T-helper 2 cell treated with Interferon-gamma antibody and Interleukin-4, amounts not matched to agents 5 μg/mL and 100 μg/mL, for 36 hours (primary cell): ENCODE results near the gene HIPK2.

Experiments used
- DNase-seq: peaks from one replicate; pipeline ENCODE4 v3.0.0; 2021; ENCODE audit warnings: low spot score
- H3K27ac Mint-ChIP-seq: one replicate; pipeline ENCODE4 v1.8.0; 2021; ENCODE audit warnings: mild to moderate bottlenecking, mixed read lengths
- H3K27me3 Mint-ChIP-seq: one replicate; pipeline ENCODE4 v1.8.0; 2021; ENCODE audit warnings: low read depth, mixed read lengths
- H3K36me3 Mint-ChIP-seq: one replicate; pipeline ENCODE4 v1.8.0; 2021; ENCODE audit warnings: low read depth, mixed read lengths
- H3K4me1 Mint-ChIP-seq: one replicate; pipeline ENCODE4 v1.8.0; 2021; ENCODE audit warnings: low read depth, mixed read lengths
- H3K4me3 Mint-ChIP-seq: one replicate; pipeline ENCODE4 v1.8.0; 2022; ENCODE audit warnings: mild to moderate bottlenecking, moderate library complexity, mixed read lengths
- H3K9me3 Mint-ChIP-seq: one replicate; pipeline ENCODE4 v1.8.0; 2021; ENCODE audit warnings: mixed read lengths

Gene HIPK2

DNA sequence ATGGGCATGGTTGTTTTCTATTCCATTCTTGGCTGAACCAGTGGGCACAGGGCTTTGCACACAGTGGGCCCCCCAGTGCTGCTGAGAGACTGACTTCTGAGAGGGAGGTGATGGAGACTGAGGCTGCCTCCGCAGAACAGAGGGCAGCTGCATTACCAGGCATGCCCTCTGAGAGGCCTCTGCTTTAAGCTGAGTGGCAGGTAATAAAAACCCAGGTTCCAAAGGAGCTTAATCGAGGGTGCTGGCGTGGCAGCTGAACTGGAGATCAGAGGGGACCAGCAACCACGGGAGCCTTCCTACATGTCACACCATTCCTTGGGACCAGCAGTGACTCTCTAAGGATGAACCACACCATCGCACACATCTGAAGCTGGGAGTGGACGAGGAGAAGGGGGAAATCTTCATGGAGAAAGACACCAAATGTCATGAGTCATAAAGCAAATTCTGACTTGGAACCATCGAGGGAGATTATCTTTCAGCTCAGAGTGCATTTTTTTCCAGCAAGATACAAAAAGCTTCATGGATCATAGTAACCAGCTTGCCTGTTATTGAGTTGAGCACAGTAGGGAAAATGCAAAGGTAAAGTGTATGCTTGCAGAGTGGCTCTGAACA lies 24.6 kb downstream of the HIPK2 start:
- H3K9me3 Mint-ChIP-seq, result no peaks in the 10 kb centered on the region
- no peak overlapping the region for H3K27ac Mint-ChIP-seq
- H3K4me1 Mint-ChIP-seq, result peaks cover 12% of the 10 kb centered on the region
- DNase-seq, result no peak
- no peaks in the 10 kb centered on the region for H3K27me3 Mint-ChIP-seq
- no peaks in the 10 kb centered on the region for H3K36me3 Mint-ChIP-seq
- no peak overlapping the region for H3K4me3 Mint-ChIP-seq

DNA sequence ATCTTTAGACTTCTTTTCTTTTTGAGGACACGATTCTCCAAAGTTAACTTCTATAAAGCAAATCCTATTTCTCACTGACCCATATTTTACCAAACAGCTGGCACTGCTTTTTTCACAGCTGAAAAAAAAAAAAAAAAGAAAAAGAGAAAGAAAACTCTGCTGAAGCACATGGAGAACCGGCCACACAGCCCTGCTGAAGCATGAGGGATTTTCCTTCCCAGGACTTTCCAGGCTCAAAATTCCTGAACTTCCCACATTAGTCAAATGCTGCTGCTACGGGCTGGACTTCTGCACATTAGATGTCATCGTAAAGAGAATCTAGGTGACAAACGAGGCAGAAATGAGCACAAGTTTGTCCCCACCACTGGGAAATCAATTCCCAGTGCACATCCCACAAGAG lies 25.2 kb downstream of the HIPK2 start:
- no peak for DNase-seq
- H3K4me1 Mint-ChIP-seq, result peaks cover 12% of the 10 kb centered on the region

DNA sequence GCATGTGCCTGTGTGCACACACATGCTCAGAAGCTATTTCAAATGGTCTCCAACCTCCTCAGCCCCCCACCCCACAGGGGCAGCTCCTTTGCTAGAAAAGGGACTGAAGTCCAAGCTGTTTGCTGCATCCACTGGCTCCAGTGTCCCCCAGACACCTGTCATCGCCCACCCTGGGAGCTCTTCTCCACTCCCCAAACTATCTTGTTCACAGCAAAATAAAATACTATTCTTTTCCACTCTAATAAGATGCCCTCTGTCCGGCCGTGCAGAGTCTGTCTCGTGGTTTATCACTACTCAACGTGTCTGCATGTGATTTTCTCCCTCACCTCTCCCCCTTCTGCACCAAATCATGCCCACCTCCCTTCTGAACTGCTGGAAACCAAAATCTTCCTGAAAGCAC lies 25.6 kb downstream of the HIPK2 start:
- no peaks in the 10 kb centered on the region for H3K9me3 Mint-ChIP-seq
- no peak for DNase-seq
- no peaks in the 10 kb centered on the region for H3K36me3 Mint-ChIP-seq
- H3K4me3 Mint-ChIP-seq, result no peak overlapping the region
- H3K4me1 Mint-ChIP-seq, result peaks cover 12% of the 10 kb centered on the region
- no peaks in the 10 kb centered on the region for H3K27me3 Mint-ChIP-seq
- H3K27ac Mint-ChIP-seq, result no peak overlapping the region

More for the DNA sequence above, 25.2 kb downstream of the HIPK2 start:
- H3K27me3 Mint-ChIP-seq, result no peaks in the 10 kb centered on the region
- H3K4me3 Mint-ChIP-seq, result no peak overlapping the region
- H3K9me3 Mint-ChIP-seq, result no peaks in the 10 kb centered on the region
- H3K36me3 Mint-ChIP-seq, result no peaks in the 10 kb centered on the region
- H3K27ac Mint-ChIP-seq, result no peak overlapping the region

DNA sequence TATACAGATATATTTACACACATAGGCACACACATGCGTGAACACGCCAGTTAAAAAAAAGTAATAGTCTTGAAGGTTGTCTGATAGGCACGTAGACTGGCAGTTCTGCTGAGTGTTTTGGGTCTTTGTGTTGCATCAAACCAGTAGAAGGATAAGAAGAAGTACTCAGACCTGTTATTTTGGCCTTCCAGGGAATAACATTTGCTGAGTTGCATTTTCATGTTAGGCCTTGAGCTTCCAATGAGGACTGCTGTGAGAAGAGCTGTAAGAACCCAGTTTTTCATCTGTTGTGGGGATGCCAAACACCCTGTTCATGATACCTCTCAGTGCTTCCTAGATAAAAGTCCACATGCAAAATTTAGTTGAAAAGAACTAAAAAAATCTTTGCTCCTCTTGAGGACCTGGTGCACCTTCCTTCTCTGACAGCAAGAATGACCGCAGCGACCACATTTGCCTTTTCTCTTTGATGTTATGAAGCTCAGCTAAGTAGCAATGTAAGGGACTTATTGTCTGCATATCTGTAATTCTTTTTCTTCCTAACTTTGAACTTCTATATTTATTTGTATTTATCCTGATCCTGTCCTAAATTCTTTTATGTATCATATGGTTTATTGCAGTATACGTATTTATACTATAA lies 27.2 kb downstream of the HIPK2 start:
- Mint-ChIP-seq H3K27ac (no peak overlapping the region), H3K4me3 (no peak overlapping the region)

DNA sequence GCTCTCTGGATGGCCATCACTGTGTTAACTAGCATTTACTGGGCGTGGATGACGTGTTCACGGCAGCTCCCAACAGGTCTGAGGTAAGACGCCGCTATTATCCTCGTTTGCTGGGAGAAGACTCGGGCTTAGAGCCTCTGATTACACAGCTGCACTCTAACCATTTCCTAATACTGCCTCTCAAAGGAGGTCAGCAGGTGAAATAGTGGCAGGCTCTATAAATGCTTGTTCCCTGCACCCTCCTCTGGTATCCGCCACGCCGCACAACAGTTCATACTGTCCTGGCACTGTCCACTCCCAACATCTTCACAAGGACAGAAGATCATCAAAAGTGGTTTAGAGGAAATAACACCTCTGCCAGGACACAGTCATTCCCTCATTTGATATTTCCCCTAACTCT lies 28.3 kb downstream of the HIPK2 start:
- Mint-ChIP-seq H3K4me1 (peaks cover 3% of the 10 kb centered on the region), H3K27ac (no peak overlapping the region), H3K4me3 (no peak overlapping the region), H3K9me3 (no peaks in the 10 kb centered on the region), H3K36me3 (peaks cover 2% of the 10 kb centered on the region), H3K27me3 (no peaks in the 10 kb centered on the region)
- no peak for DNase-seq

More for the DNA sequence above, 27.2 kb downstream of the HIPK2 start:
- Mint-ChIP-seq H3K36me3 (no peaks in the 10 kb centered on the region), H3K9me3 (no peaks in the 10 kb centered on the region), H3K27me3 (no peaks in the 10 kb centered on the region), H3K4me1 (peaks cover 10% of the 10 kb centered on the region)
- no peak for DNase-seq

DNA sequence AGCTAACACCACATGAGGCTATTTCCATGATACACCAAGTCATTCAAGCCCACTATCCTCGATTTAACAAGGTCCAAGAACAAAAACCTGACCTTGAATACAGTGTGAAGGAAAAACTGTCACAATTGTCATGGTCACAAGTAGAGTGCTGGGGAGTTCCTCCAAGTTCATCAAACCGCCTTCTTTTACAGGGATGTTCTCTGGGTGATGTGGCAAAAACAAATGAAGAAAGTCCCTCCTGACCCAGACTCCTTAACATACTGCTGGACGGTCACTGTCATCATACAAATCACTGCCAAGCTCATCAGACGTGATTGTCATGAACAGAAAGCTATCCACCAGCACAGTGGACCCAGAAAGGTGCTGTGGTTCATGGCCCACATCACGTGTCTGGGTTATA lies 28.9 kb downstream of the HIPK2 start:
- no peak for DNase-seq
- peaks cover 2% of the 10 kb centered on the region for H3K36me3 Mint-ChIP-seq
- no peaks in the 10 kb centered on the region for H3K9me3 Mint-ChIP-seq
- no peak overlapping the region for H3K27ac Mint-ChIP-seq
- H3K4me1 Mint-ChIP-seq, result peaks cover 2% of the 10 kb centered on the region
- no peak overlapping the region for H3K4me3 Mint-ChIP-seq
- H3K27me3 Mint-ChIP-seq, result no peaks in the 10 kb centered on the region

DNA sequence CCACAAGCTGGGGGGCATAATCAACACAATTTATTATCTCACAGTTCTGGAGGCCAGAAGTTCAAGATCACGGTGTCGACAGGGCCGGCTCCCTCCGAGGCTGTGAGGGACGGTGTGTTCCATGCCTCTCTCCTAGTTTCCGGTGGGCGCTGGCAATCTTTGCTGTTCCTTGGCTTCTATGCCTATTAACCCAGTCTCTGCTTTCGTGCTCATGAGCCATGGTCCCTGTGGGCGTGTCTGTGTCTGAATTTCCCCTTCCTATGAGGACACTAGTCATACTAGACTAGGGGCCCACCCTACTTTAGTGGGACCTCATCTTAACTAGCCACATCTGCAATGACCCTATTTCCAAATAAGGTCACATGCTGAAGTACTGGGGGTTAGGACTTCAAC lies 29.4 kb downstream of the HIPK2 start:
- no peak for DNase-seq
- H3K9me3 Mint-ChIP-seq, result no peaks in the 10 kb centered on the region
- peaks cover 2% of the 10 kb centered on the region for H3K36me3 Mint-ChIP-seq
- H3K27me3 Mint-ChIP-seq, result no peaks in the 10 kb centered on the region
- peaks cover 2% of the 10 kb centered on the region for H3K4me1 Mint-ChIP-seq
- H3K4me3 Mint-ChIP-seq, result no peak overlapping the region
- no peak overlapping the region for H3K27ac Mint-ChIP-seq

DNA sequence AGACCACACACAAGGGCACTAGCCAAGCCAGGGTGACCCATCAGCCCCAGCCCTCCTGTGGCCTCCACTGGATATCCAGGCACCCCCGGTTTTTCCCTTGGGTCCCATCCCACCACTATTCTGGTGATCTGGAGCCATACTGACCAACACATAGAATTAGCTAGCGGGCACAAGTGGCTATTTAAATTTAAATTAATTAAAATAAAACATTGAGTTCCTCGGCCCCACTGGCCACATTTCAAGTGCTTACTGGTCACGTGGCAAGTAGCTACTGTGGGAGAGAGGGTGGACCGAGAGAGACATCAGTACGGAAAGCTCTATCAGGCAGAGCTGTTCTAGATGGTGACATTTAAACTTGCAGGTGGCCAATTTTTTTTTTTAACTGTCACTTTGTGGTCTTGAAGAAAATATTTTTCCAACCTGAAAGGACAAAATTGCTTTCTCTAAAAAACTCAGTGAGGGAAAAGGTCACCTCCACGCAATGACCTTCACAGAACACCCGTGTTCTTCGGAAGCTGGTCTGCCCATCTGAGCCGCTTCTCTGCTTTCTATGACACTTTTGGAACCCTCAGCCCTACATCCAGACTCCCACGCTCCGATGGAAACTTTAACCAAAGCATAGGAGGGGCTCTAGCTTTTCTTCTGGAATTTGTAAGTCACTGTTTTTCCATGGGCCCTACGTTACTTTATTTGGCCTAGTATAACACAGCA lies 30.0 kb downstream of the HIPK2 start:
- DNase-seq, result no peak
- Mint-ChIP-seq H3K27me3 (no peaks in the 10 kb centered on the region), H3K27ac (no peak overlapping the region), H3K4me1 (peaks cover 2% of the 10 kb centered on the region), H3K36me3 (peaks cover 2% of the 10 kb centered on the region), H3K9me3 (no peaks in the 10 kb centered on the region), H3K4me3 (no peak overlapping the region)

DNA sequence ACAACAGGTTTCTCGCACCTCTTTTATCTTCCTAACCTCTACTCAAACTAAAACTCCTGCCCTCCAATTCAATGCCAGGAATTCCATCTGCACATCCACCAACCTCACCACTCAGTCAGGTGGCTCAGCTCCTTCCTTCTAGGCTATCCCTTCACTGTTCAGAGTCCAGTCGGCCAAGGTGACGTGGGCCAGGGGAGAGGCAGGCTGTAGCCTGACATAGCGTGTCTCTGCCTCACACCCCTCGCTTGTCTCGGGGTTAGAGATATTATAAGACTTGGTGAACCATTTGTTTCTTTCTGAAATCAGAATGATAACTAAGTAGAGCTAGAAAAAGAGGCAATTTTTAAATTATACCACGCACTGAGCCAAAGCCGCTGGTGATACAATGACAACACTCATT lies 31.1 kb downstream of the HIPK2 start:
- Mint-ChIP-seq H3K27ac (no peak overlapping the region), H3K36me3 (peaks cover 2% of the 10 kb centered on the region), H3K4me3 (no peak overlapping the region), H3K4me1 (peaks cover 2% of the 10 kb centered on the region), H3K9me3 (no peaks in the 10 kb centered on the region), H3K27me3 (no peaks in the 10 kb centered on the region)
- no peak for DNase-seq

DNA sequence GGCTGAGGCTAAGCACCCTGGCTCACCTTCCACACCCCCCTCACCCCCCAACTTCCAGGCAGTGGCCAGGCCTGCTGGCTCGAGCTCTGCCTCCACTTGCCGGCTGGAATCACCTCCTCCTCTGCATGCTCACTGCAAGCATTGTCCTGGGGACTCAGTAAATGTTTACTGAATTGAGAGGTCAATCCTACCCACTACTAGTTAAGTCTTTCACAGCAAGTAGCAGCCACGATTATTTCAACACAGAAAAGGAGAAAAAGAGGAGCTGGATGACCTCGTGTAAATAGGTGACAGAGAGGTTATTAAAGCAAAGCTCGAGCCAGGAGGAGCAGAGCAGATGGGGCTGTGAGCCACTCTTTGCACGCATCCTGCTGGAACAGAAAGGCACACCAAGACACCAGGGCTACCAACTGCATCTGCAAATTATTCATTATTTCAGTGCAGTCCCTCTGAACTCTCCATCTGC lies 32.1 kb downstream of the HIPK2 start:
- H3K27ac Mint-ChIP-seq, result no peak overlapping the region
- H3K27me3 Mint-ChIP-seq, result no peaks in the 10 kb centered on the region
- H3K4me1 Mint-ChIP-seq, result peaks cover 2% of the 10 kb centered on the region

DNA sequence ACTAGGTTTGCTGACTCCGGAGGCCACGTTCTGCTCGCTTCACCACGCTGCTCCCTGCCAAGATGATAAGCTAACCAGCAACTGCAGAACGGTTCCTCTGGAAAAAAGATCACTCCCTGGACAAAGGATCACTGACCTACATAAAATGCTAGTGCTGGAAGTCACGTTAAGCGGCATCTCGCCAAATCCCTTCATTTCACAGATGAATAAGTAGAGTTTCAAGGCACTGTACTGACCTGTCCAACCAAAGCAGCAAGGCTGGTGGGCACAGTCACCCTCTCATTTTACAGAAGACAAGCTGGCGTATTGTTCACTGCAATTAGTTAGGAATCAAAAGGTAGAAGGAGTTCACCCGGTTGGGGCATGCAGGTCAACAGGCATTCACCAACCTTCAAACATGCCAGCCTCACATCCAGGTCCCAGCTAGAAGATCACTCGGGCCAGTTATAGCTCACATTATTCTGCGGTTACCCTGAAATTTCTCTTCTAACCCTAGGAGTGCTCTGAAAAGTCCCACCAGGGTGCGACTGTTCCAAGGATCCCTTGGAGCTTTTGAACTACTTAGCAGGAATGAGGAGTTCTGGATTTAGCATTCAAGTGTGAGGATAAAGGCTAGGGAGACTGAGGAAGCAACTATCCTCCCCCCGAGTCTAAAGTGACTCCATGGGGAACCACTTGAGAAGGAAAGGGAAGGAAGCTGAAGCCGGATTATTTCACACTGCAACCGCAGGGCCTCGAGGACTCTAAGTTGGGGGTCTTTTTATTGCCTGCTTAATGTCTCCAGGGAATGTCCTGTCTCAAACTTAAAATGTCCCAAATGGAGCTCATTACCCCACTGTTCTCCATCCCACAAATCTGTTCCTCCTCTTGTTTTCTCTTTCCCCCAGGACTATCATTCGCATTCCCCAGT lies 32.8 kb downstream of the HIPK2 start:
- DNase-seq, result no peak
- Mint-ChIP-seq H3K4me1 (peaks cover 2% of the 10 kb centered on the region), H3K36me3 (peaks cover 2% of the 10 kb centered on the region), H3K4me3 (no peak overlapping the region), H3K27ac (no peak overlapping the region), H3K9me3 (no peaks in the 10 kb centered on the region), H3K27me3 (no peaks in the 10 kb centered on the region)

More for the DNA sequence above, 32.1 kb downstream of the HIPK2 start:
- H3K36me3 Mint-ChIP-seq, result peaks cover 2% of the 10 kb centered on the region
- no peak overlapping the region for H3K4me3 Mint-ChIP-seq
- DNase-seq, result no peak
- H3K9me3 Mint-ChIP-seq, result no peaks in the 10 kb centered on the region

DNA sequence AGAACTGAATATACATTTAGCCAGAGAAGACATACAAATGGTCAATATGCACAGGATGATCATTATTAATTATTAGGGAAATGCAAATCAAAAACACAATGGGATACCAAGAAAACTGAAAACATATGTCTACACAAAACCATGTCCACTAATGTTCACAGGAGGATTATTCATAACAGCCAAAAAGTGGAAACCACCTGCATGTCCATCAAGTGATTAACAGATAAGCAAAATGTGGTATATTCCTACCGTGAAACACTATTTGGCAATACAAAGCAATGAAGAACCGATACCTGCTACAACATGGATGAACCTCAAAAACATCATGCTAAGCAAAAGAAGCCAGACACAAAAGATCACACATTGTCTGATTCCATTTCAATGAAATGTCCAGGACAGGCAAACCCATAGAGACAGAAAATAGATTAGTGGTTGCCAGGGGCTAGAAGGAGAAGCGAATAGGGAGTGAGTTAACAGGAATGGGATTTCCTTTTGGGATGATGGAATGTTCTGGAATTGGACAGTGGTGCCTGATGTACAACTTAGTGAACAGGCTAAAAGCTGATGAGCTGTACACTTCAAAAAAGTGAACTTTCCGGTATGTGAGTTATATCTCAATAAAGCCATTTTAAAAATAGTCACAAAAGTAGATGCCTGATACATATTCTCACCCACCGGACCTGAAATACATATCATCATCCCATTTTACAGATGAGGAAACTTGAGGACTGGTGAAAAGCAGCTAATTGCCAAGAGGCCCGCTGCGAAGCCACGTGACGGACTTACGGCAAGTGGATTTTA lies 33.6 kb downstream of the HIPK2 start:
- peaks cover 2% of the 10 kb centered on the region for H3K36me3 Mint-ChIP-seq

DNA sequence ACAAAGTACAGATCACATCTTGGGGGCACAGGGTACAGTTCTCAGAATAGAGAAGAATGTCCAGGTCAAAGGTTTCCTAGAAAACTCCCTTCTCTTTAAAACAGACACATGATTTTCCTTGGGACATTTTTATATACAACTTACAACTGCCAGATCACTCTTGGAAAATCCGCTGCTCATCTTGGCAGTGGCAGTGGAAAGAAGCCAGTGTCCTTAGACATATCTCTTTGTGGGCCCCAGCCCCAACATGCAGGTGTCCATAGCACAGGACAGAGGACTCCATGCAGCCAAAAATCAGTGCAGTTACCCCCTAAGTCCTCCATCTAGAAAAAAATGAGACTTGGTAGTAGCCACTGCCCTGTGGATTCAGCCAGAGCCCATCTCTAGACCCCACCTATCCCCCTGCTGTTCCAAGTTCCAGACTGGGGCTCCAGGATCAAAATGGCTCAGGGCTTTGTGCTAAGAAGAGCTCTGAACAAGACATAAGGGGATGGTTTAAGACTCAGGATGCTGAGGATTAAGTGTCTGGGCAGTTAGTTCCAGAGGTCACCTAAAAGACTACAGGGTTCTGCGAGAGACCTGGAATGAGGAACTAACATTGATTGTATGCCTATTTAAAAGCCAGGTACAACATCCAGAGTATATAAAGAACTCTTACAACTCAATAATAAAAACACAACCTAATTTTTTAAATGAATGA lies 34.4 kb downstream of the HIPK2 start:
- no peaks in the 10 kb centered on the region for H3K9me3 Mint-ChIP-seq
- no peaks in the 10 kb centered on the region for H3K27me3 Mint-ChIP-seq
- DNase-seq, result no peak
- H3K4me1 Mint-ChIP-seq, result peaks cover 6% of the 10 kb centered on the region
- H3K27ac Mint-ChIP-seq, result no peak overlapping the region
- peaks cover 2% of the 10 kb centered on the region for H3K36me3 Mint-ChIP-seq
- H3K4me3 Mint-ChIP-seq, result no peak overlapping the region

More for the DNA sequence above, 33.6 kb downstream of the HIPK2 start:
- Mint-ChIP-seq H3K4me3 (no peak overlapping the region), H3K4me1 (peaks cover 2% of the 10 kb centered on the region), H3K27me3 (no peaks in the 10 kb centered on the region), H3K9me3 (no peaks in the 10 kb centered on the region), H3K27ac (no peak overlapping the region)
- no peak for DNase-seq
